ENCODE data around the gene NXPH1. TPM values are rescaled to one million over a fixed set of nuclear protein-coding genes. Genes with fewer than 3 reads are reported as not detected.

NXPH1 gene
- total and polyA plus RNA-seq, 7 donors: not detected

GRCh38 chr7:8491106-8491505 is 57.7 kb downstream of the NXPH1 start:
- no peak for TF ChIP-seq POLR2AphosphoS5 (IDR thresholded peaks at IDR 0.05)
- TF ChIP-seq POLR2A (IDR thresholded peaks at IDR 0.05): no peak
- TF ChIP-seq EP300 (IDR thresholded peaks at IDR 0.05): no peak
- TF ChIP-seq CTCF (IDR thresholded peaks at IDR 0.05): no peak
- Histone ChIP-seq H3K27me3 (no peaks in the 10 kb centered on the region), H3K4me1 (no peaks in the 10 kb centered on the region), H3K36me3 (no peaks in the 10 kb centered on the region), H3K9me3 (no peaks in the 10 kb centered on the region), H3K4me3 (no peak overlapping the region), H3K27ac (no peak overlapping the region)
- intact Hi-C loops (cut with DNase I): no loop called here
- DNase-seq: no peak
- WGBS, 2 donors: 92% methylated on average over 3 of the region's 3 CpGs

- WGBS, 2 donors: 81 to 85% methylated on average over 8 of the region's 8 CpGs
- Histone ChIP-seq H3K36me3 (no peaks in the 10 kb centered on the region), H3K27ac (no peak overlapping the region), H3K4me3 (no peak overlapping the region), H3K27me3 (no peaks in the 10 kb centered on the region), H3K9me3 (no peaks in the 10 kb centered on the region), H3K4me1 (no peaks in the 10 kb centered on the region)
- intact Hi-C loops (cut with DNase I): no loop called here
- TF ChIP-seq POLR2A (IDR thresholded peaks at IDR 0.05): no peak
- no peak for DNase-seq
These were observed 58.4 kb downstream of the NXPH1 start for GRCh38 chr7:8491544-8492489.

- Histone ChIP-seq H3K9me3 (no peaks in the 10 kb centered on the region), H3K36me3 (no peaks in the 10 kb centered on the region), H3K4me1 (no peaks in the 10 kb centered on the region), H3K27me3 (no peaks in the 10 kb centered on the region), H3K27ac (no peak overlapping the region), H3K4me3 (no peak overlapping the region)
- intact Hi-C loops (cut with DNase I): no loop called here
- TF ChIP-seq EP300 (IDR thresholded peaks at IDR 0.05): no peak
- DNase-seq: no peak
These were observed 65.7 kb downstream of the NXPH1 start for GRCh38 chr7:8499128-8499527.

GRCh38 chr7:8500286-8500685 is 66.9 kb downstream of the NXPH1 start:
- H3K4me1 ChIP-seq: no peaks in the 10 kb centered on the region
- TF ChIP-seq POLR2A (IDR thresholded peaks at IDR 0.05): no peak
- TF ChIP-seq CTCF (IDR thresholded peaks at IDR 0.05): no peak
- TF ChIP-seq POLR2AphosphoS5 (IDR thresholded peaks at IDR 0.05): no peak
- no peak for TF ChIP-seq EP300 (IDR thresholded peaks at IDR 0.05)
- no peak overlapping the region for H3K27ac ChIP-seq
- no peak for DNase-seq
- H3K27me3 ChIP-seq: no peaks in the 10 kb centered on the region
- H3K9me3 ChIP-seq: no peaks in the 10 kb centered on the region
- 22 to 66% methylated on average over 2 of the region's 2 CpGs for WGBS, 2 donors
- intact Hi-C loops (cut with DNase I): no loop called here
- H3K4me3 ChIP-seq: no peak overlapping the region
- H3K36me3 ChIP-seq: no peaks in the 10 kb centered on the region

GRCh38 chr7:8507566-8507965 is 74.2 kb downstream of the NXPH1 start:
- no peaks in the 10 kb centered on the region for H3K9me3 ChIP-seq
- no peak overlapping the region for H3K27ac ChIP-seq
- 64 to 82% methylated on average over 2 of the region's 2 CpGs for WGBS, 2 donors
- no peak for DNase-seq
- H3K4me1 ChIP-seq: no peaks in the 10 kb centered on the region
- no peaks in the 10 kb centered on the region for H3K36me3 ChIP-seq
- intact Hi-C loops (cut with DNase I): no loop called here
- H3K4me3 ChIP-seq: no peak overlapping the region
- no peak for TF ChIP-seq CTCF (IDR thresholded peaks at IDR 0.05)
- no peak for TF ChIP-seq POLR2AphosphoS5 (IDR thresholded peaks at IDR 0.05)
- TF ChIP-seq POLR2A (IDR thresholded peaks at IDR 0.05): no peak
- TF ChIP-seq EP300 (IDR thresholded peaks at IDR 0.05): no peak
- H3K27me3 ChIP-seq: no peaks in the 10 kb centered on the region

- DNase-seq: no peak
- TF ChIP-seq CTCF (IDR thresholded peaks at IDR 0.05) (no peak), POLR2AphosphoS5 (IDR thresholded peaks at IDR 0.05) (no peak), POLR2A (IDR thresholded peaks at IDR 0.05) (no peak), EP300 (IDR thresholded peaks at IDR 0.05) (no peak)
- Histone ChIP-seq H3K9me3 (no peaks in the 10 kb centered on the region), H3K27me3 (no peaks in the 10 kb centered on the region), H3K4me3 (no peak overlapping the region), H3K4me1 (no peaks in the 10 kb centered on the region), H3K27ac (no peak overlapping the region), H3K36me3 (no peaks in the 10 kb centered on the region)
- WGBS, 2 donors: 85 to 88% methylated on average over 1 of the region's 1 CpG
- intact Hi-C loops (cut with DNase I): no loop called here
These were observed 76.2 kb downstream of the NXPH1 start for GRCh38 chr7:8509621-8510020.

Measured in sigmoid colon (tissue), 7 donors.